Activated CD8-positive, alpha-beta memory T cell treated with anti-CD3 and anti-CD28 coated beads for 1 hour (primary cell): Measurements from ENCODE around the gene FGFR2.
"Not testable (repeated sequence)": the region's sequence is repeated elsewhere in the genome, so short reads cannot be mapped to it uniquely, and the experiment has no call there.

Experiments used
- DNase-seq, 2 donors: peaks; one replicate each; pipeline ENCODE4 v3.0.0-alpha.2; 2020; ENCODE audit warnings: low read depth in 1 of 2; ENCODE audit errors: extremely low read depth in 1 of 2

The FGFR2 gene

GRCh38 chr10:121525251-121526134 lies 72.8 kb downstream of the FGFR2 start:
- no peak for DNase-seq

DNA sequence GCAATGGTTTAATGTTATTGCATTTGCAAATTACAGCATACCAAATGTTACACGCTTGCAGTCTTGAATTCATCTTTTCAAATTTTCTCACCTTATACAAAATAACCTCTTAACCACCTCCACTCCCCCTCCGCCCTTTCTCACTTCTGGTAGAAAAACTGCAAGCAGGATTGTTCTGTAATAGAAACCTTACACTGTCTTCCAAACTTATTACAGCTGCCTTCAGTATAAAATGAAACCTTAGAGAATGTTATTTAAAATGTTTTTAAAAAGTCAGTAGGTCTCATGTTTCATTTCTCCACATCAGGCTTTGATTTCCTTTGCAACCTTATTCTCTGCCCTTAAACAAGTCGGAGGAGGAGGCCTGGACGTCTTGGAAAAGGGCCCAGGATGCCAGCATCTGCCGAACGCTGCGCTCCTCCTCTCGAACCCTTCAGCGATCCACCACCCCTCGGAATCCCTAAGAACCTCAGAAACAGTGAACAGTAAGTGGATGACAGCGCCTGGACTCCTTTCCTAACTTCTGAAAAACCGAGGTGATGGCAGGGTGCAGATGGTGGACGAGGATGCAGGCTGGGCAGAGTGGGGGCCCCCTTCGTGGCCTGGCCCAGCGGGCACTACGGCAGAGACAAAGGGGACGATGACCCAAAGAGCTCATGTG lies 74.0 kb downstream of the FGFR2 start:
- DNase-seq = no peak

DNA sequence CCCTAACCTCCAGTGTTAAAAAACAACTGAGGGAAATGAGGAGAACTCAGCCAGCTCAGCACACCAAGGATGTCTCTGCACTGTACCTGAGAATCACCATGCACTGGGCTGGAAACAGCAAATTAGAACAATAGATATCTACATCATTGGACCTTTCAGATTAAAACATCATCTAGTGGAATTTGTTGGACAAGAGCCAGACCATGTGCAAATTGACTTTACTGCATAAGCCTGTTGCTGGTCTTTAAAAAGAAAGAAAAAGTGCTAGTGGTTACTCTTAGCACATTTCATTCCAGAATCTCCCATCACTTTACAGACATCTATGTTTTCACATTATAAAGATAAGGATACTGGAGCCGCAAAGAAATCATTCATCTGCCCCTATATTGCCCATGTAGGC lies 75.4 kb downstream of the FGFR2 start:
- DNase-seq = no peak

- no peak for DNase-seq
Measured at GRCh38 chr10:121521794-121522556, 76.3 kb downstream of the FGFR2 start.

DNA sequence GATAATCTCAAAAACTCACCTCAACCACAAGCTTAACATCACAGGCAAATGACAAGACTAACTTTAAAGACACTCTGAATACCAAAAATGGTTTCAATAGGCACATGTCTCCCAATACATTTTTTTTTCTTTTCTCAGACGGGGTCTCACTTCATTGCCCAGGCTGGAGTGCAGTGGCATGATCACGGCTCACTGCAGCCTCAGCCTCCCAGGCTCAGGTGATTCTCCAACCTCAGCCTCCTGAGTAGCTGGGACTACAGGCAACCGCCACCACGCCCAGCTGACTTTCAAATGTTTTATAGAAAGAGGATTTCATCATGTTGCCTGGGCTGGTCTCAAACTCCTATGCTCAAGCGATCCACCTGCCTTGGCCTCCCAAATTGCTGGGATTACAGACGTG lies 77.7 kb downstream of the FGFR2 start:
- not testable (repeated sequence) for DNase-seq

DNA sequence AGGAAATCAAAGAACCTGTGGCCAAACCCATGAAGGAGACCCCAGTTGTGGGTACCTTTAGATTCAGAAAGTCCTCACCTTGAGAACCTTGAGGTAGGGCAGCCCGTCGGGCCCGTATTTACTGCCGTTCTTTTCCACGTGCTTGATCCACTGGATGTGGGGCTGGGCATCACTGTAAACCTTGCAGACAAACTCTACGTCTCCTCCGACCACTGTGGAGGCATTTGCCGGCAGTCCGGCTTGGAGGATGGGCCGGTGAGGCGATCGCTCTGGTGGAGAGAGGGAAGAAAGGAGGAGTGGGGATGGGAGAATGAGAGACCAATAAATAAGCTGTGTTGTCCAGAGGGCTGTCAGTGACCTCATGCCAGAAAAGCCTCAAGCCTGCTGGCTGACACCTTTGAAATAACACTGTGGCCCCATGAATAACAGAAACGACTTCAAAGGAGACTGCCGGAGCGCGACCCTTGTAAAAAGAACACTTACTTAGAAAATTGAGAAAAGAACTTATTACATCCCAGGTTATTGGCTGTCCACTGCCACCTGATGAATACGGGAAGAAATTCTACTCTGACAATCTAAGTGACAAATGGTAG lies 78.2 kb downstream of the FGFR2 start:
- no peak for DNase-seq

DNA sequence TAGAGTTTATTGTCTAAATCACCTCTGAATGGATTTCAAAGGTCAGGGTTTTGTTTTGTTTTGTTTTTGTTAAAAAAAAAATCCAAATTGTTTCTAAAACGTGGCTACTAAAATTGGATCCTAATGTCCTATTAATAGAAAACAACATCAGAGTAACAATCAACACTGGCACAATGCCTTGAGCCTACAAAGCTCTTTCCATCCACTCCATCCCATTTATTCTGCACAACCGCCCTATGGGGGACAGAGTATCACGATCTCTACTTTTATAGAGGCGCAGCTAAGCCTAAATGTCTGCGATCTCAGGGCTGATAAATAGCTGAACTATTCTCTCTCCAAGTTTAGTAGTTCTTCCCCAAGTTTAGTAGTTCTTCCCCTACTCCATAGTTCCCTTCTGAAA lies 78.8 kb downstream of the FGFR2 start:
- DNase-seq = no peak

DNA sequence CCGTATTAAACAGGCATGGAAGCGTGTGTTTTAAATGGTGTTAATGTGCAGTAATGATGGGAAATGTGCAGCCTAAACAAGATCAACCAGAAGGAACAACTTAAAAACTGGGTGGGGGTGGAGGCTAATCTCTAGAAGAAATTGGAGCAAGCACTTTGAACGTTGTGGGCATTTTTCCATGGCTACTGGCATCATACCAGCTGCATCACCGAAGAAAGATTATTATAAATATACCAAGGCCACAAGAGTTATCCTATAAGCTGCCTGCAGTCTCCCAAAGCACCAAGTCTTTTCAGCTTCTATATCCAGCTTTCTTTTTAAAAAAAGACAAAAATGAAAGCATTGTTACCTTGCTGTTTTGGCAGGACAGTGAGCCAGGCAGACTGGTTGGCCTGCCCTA lies 79.9 kb downstream of the FGFR2 start:
- DNase-seq = no peak

DNA sequence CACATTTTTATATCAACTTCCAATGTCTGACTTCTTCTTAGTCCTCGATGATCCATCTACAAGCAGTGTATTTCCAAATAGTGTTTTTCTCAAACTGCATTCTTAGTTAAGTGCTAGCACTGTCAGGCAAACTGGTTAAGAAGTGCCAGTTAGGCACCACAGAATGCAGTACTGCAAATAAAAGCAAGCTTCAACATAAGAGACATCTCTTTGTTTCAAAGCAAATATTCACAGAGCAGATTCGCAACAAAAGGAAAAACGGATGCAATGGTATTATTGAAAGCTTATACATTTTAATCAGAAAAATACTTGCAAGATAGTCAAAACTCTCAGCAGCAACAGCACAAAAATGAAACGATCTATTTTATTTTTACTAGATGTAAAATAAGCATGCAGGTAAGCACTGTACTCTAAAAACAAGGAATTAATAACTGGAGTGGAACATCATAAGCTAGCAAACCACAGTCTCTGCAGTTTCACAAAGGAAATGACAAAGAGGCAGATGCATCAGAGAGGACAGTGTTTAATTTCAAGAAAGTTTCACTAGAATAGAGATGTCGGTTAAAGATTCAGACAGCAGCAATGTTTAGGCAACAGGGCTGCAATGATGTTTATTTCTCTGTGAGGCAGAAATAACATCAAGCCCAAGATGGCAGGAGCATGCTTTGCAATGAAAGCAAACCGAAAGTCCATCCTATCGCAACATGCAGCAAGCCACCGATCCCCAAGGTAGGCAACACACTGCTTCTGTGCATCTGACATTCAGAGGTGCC lies 82.0 kb downstream of the FGFR2 start:
- no peak for DNase-seq

DNA sequence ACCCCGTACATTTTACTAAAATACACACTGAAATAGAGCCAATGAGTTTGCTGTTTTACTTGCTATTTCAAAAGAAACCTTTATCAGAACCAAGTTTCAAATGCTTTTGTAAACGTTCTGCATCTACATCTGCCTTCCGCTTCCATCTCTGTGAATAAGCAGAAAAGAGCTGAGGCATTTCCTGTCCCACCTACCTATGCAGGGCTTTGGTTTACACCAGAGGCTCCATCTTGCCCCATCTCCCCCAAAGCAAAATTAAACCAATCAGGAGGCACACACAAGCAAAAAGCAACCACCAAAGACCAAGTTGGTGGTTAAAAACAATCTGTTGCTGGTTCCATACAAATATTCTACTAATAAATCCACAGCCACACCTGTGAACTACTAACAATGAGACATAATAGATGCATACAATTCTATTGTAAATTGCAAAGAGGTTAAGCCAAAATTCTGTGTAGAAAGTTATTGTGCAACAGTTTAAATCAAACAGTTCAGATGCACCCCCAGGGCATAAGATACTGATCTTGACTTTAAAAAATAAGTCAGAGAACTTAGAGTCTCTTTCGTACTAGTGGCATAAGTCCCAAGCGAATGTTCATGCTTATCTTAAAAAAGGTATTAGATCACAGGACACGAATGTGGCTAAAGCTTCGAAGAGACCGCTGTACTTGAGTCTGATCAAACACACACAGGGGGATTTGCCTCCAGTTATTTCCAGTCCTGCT lies 83.9 kb downstream of the FGFR2 start:
- DNase-seq = no peak

DNA sequence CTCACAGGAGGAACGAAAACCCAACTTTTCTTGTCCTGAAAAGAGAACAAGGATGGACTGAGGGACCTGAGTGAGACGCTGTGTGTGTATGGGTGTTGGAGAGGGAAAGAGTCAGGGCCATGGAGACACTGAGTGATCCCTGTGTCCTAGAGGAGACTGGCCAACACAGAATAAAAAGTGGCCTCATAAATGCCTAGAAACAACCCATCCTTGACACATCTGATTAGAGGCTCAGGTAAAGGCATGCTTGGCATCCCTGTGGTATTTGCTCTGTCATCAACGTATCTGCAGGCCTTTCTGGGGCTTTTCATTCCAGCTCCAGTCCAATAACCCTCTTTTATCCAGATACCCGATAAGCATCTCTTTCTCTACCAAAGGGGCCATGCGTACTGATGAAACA lies 86.3 kb downstream of the FGFR2 start:
- no peak for DNase-seq

- no peak for DNase-seq
Measured at GRCh38 chr10:121511460-121511859, 86.8 kb downstream of the FGFR2 start.

- DNase-seq = no peak
Measured at GRCh38 chr10:121510201-121510771, 88.0 kb downstream of the FGFR2 start.

GRCh38 chr10:121509796-121510195 lies 88.4 kb downstream of the FGFR2 start:
- no peak for DNase-seq

DNA sequence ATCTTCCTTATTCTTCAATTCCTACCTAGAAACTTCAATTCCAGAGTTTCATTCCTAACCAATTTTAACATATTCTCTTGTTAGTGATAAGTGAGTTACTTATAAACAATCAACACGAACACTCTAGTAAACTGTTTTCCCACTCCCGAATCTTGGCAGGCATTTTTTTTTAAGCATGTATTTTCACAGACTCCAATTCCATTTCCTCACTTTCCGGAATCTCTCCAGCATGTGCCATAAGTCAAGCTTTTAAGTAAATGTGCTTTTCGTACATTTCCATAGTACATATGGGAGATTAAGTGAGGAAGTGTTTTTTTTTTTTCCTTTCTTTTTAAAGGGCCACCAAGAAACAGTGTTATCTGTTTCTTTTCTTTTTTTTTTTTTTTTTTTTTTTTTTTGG lies 89.1 kb downstream of the FGFR2 start:
- no peak for DNase-seq

DNA sequence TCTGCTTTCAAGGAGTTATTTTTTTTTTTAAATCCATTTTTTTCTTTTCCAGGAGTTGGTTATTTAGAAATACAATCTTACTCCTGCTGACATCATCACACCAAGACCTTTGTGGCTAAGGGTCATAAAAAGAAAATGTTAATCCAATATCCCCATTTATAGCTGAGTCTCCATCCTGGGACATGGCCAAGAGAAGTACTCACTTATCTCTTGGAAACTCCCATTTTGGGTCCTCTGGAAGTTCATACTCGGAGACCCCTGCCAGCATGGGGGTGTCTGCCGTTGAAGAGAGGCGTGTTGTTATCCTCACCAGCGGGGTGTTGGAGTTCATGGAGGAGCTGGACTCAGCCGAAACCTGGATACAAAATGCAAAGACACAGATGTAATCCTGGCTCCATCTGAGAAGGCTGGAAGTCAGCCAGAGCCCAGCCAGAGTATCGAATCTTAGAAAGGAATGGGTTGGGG lies 94.6 kb downstream of the FGFR2 start:
- no peak for DNase-seq

DNA sequence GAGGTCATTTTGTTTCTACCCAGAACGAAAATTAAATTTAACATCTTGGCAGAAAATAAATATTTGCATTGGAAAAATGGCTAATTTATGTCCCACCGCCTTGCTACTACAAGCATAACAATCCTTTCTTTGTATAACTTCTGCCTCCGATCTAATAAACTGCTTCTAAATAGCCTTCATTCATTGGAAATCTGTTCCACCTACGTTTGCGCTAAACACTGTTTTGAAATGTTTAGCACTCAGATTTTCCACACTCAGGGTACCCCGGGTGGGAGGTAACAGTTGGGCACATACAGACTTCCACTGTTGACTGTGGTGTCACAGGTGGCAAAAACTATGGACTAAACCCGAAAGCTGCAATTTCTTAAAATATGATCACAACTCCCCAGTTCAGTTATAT lies 96.4 kb downstream of the FGFR2 start:
- DNase-seq = no peak

- DNase-seq = no peak
Measured at GRCh38 chr10:121500701-121501332, 97.4 kb downstream of the FGFR2 start.
